GM12878 (cell line): ENCODE results near the gene PDS5A. TPM values are rescaled to one million over a fixed set of nuclear protein-coding genes. Genes with fewer than 3 reads are reported as not detected.
A peak's percentile ranks its signal among the peaks of the same experiment; 100 is the strongest.

ENCODE experiments used
- ATAC-seq: fragments of 200-7000 bp; cut with Tn5 transposase; 3 replicates; pipeline ENCODE4 v1.9.1; 2020; ENCODE audit warnings: mild to moderate bottlenecking, moderate library complexity
- BruUV-seq: library from RNA; stranded (reverse); fragments of 400-500 nt; replicated peaks from 2 replicates; lab custom pipeline; 2021; lab: Mats Ljungman, UMichigan
- CTCF ChIA-PET: fragments of 300-600 bp; sonication (Branson Sonifier 250); formaldehyde crosslinking; extraction: SDS; loops from one replicate; lab custom pipeline; 2021; ENCODE audit warnings: inconsistent platforms; lab: Yijun Ruan, JAX
- POLR2A ChIA-PET: fragments of 350-600 bp; formaldehyde crosslinking; extraction: SDS; loops from one replicate; lab custom pipeline; 2021; ENCODE audit warnings: inconsistent platforms; lab: Charles Lee
- RAD21 ChIA-PET: fragments of 300-600 bp; sonication (Branson Sonifier 250); formaldehyde crosslinking; loops from one replicate; lab custom pipeline; 2023; ENCODE audit warnings: antibody characterized with exemption; ENCODE audit not compliant: unreplicated experiment; lab: Charles Lee
- SMC1A ChIA-PET: fragments of 300-600 bp; sonication (Branson Sonifier 250); formaldehyde crosslinking; loops from one replicate; lab custom pipeline; 2023; ENCODE audit not compliant: unreplicated experiment, uncharacterized antibody; lab: Charles Lee
- DNase-seq: peaks from one replicate; pipeline ENCODE4 v3.0.0-alpha.2; 2011; ENCODE audit warnings: low read depth, low spot score
- FAIRE-seq: peaks from 3 replicates; lab custom pipeline; 2011; peaks lifted over from hg19 to GRCh38; lab: Jason Lieb, UNC
- H2AFZ ChIP-seq: 2 replicates; pipeline ENCODE4 v1.6.0; 2011; ENCODE audit warnings: low read depth, low read length, control low read depth; ENCODE audit not compliant: control insufficient read depth
- H3K27ac ChIP-seq: 2 replicates; pipeline ENCODE4 v1.5.1; 2011; ENCODE audit warnings: control low read depth; ENCODE audit not compliant: control insufficient read depth, insufficient read depth
- H3K27me3 ChIP-seq, 2 experiments: replicated peaks in 1 of 2; 2 replicates each; pipeline versions ENCODE4 v1.6.0 to v1.6.1; 2011; ENCODE audit warnings: low read length in 1 of 2; ENCODE audit not compliant: control insufficient read depth in 2 of 2, insufficient read depth in 2 of 2
- H3K36me3 ChIP-seq, 2 experiments: 2 replicates each; pipeline ENCODE4 v1.5.1; 2011; ENCODE audit warnings: low read length in 1 of 2; ENCODE audit not compliant: control insufficient read depth in 2 of 2, insufficient read depth in 2 of 2
- H3K4me1 ChIP-seq: 2 replicates; pipeline ENCODE4 v1.6.1; 2011; ENCODE audit warnings: mild to moderate bottlenecking, low read length, moderate library complexity, mixed read lengths; ENCODE audit not compliant: control insufficient read depth, insufficient read depth
- H3K4me2 ChIP-seq: 2 replicates; pipeline ENCODE4 v1.6.0; 2011; ENCODE audit warnings: control low read depth; ENCODE audit not compliant: control insufficient read depth, insufficient read depth
- H3K4me3 ChIP-seq: fragments of 200-600 bp; sonication (generic); 2 replicates; pipeline ENCODE4 v1.5.1; 2016
- H3K79me2 ChIP-seq: 2 replicates; pipeline ENCODE4 v1.6.0; 2011; ENCODE audit warnings: low read length; ENCODE audit not compliant: control insufficient read depth, insufficient read depth
- H3K9ac ChIP-seq: 2 replicates; pipeline ENCODE4 v1.8.0; 2011; ENCODE audit warnings: low read length, control low read depth, mixed read lengths; ENCODE audit not compliant: control insufficient read depth, insufficient read depth
- H3K9me3 ChIP-seq: replicated peaks from 3 replicates; pipeline ENCODE4 v1.5.1; 2011; ENCODE audit warnings: mild to moderate bottlenecking, low read length; ENCODE audit not compliant: control insufficient read depth, insufficient read depth
- H4K20me1 ChIP-seq: 2 replicates; pipeline ENCODE4 v1.6.0; 2011; ENCODE audit not compliant: control insufficient read depth, insufficient read depth
- E4F1 ChIP-seq: fragments of 450-650 bp; IDR thresholded peaks from 2 replicates; pipeline ENCODE4 v1.6.1; 2018; ENCODE audit warnings: borderline replicate concordance, mild to moderate bottlenecking; ENCODE audit not compliant: partially characterized antibody
- EGR1 ChIP-seq, 2 experiments: IDR thresholded peaks; 1 replicate in 1 of 2; 2 replicates in 1 of 2; pipeline ENCODE4 v1.6.1; 2011 to 2012; ENCODE audit warnings: low read depth in 2 of 2, low read length in 2 of 2, borderline replicate concordance in 1 of 2, mild to moderate bottlenecking in 1 of 2, moderate library complexity in 1 of 2
- HDAC2 ChIP-seq: fragments of 200-600 bp; sonication (generic); IDR thresholded peaks from 2 replicates; pipeline ENCODE4 v1.6.1; 2017
- NR2C1 ChIP-seq: fragments of 450-650 bp; IDR thresholded peaks from 2 replicates; pipeline ENCODE4 v1.6.1; 2017; ENCODE audit warnings: antibody characterized with exemption, mild to moderate bottlenecking, moderate library complexity
- NRF1 ChIP-seq: conservative IDR thresholded peaks from 2 replicates; pipeline ENCODE4 v1.6.1; 2011; ENCODE audit warnings: mild to moderate bottlenecking, low read depth, low read length, improper control_type of control experiment
- PAX8 ChIP-seq: fragments of 450-650 bp; IDR thresholded peaks from 2 replicates; pipeline ENCODE4 v1.6.1; 2017; ENCODE audit warnings: mild to moderate bottlenecking, moderate library complexity
- PML ChIP-seq: IDR thresholded peaks from 2 replicates; pipeline ENCODE4 v1.6.1; 2012; ENCODE audit warnings: low read length, inconsistent platforms
- RAD51 ChIP-seq: fragments of 450-650 bp; IDR thresholded peaks from 2 replicates; pipeline ENCODE4 v1.6.1; 2016; ENCODE audit warnings: moderate library complexity, mild to moderate bottlenecking, inconsistent platforms
- SIX5 ChIP-seq: IDR thresholded peaks from 2 replicates; pipeline ENCODE4 v1.6.1; 2011; ENCODE audit warnings: mild to moderate bottlenecking, low read depth, low read length, moderate library complexity; ENCODE audit not compliant: severe bottlenecking
- SMAD1 ChIP-seq: fragments of 450-650 bp; IDR thresholded peaks from 2 replicates; pipeline ENCODE4 v1.6.1; 2018; ENCODE audit warnings: mild to moderate bottlenecking, low read depth; ENCODE audit not compliant: partially characterized antibody
- SMARCA5 ChIP-seq: fragments of 450-650 bp; IDR thresholded peaks from 2 replicates; pipeline ENCODE4 v1.6.1; 2017; ENCODE audit warnings: mild to moderate bottlenecking
- SRF ChIP-seq, 2 experiments: IDR thresholded peaks; 2 replicates each; pipeline ENCODE4 v1.6.1; 2011; ENCODE audit warnings: low read depth in 2 of 2, low read length in 2 of 2, mild to moderate bottlenecking in 1 of 2, moderate library complexity in 1 of 2
- YBX1 ChIP-seq: fragments of 450-650 bp; IDR thresholded peaks from 2 replicates; pipeline ENCODE4 v1.6.1; 2016; ENCODE audit warnings: antibody characterized with exemption
- ZBTB11 ChIP-seq: fragments of 450-650 bp; formaldehyde crosslinking; IDR thresholded peaks from 2 replicates; pipeline ENCODE4 v1.5.0; 2022; ENCODE audit warnings: mild to moderate bottlenecking, missing genetic modification characterization
- ZNF24 ChIP-seq: fragments of 450-650 bp; IDR thresholded peaks from 2 replicates; pipeline ENCODE4 v1.6.1; 2017; ENCODE audit warnings: antibody characterized with exemption, mild to moderate bottlenecking
- ZNF274 ChIP-seq: IDR thresholded peaks from one replicate; pipeline ENCODE4 v1.8.0; 2011; ENCODE audit not compliant: insufficient read length, insufficient read depth
- whole genome bisulfite sequencing: methylation state at CpG from one replicate; pipeline ENCODE4 v1.1.6; 2016; ENCODE audit warnings: low lambda C conversion rate; ENCODE audit not compliant: insufficient replicate concordance, insufficient coverage; ENCODE audit errors: missing lambda C conversion rate; 5-methylcytosine and 5-hydroxymethylcytosine counted together
- in situ Hi-C: fragments of 300-500 bp; cut with MboI; formaldehyde crosslinking; loops from 9 replicates; pipeline ENCODE4 v1.14.3; 2018; ENCODE audit warnings: mixed read lengths
- intact Hi-C: fragments of 100-400 bp; cut with micrococcal nuclease; formaldehyde crosslinking; loops from one replicate; pipeline ENCODE4 v1.14.2; 2022; ENCODE audit not compliant: unreplicated experiment
- polyA plus RNA-seq, 11 experiments: library from polyadenylated mRNA; depleted of rRNA in 4 of 11; unstranded in 6 of 11; stranded (reverse) in 5 of 11; fragments of >200 nt; fragmentation: Nextera tagmentation in 4 of 11; fragmentation: Illumina TruSeq in 1 of 11; extraction: Ambion mirVana in 4 of 11; extraction: Trizol in 1 of 11; gene quantifications; 1 replicate in 1 of 11; 2 replicates in 10 of 11; pipeline versions ENCODE4 v1.2.1 to v1.2.3, GENCODE V29; 2011 to 2016; ENCODE audit warnings: inconsistent platforms in 2 of 11, missing spikeins in 2 of 11, low read depth in 1 of 11
- total RNA-seq, 4 experiments: library from RNA; depleted of rRNA in 3 of 4; stranded (reverse); fragments of >200 nt in 3 of 4; fragmentation: Illumina TruSeq in 1 of 4; extraction: Trizol in 1 of 4; gene quantifications; 2 replicates each; pipeline versions ENCODE4 v1.2.1 to v1.2.3, GENCODE V29; 2013 to 2021

PDS5A gene
- total and polyA plus RNA-seq, 10 of the 15 experiments (the other 5 are each of a cell fraction or from before 2014, with no cell fraction given), result 13.7 to 69.7 (median 52.3) TPM

GRCh38 chr4:39932776-39933402 is 44.8 kb downstream of the PDS5A start (continued):
- TF ChIP-seq ZBTB11 (CRISPR knock-in tag), result no peak
- TF ChIP-seq NRF1, result no peak

- peak overlapping the region; percentile 46; the same call in 1 of the 2 replicates for H3K4me2 ChIP-seq
- POLR2A ChIA-PET, result interaction anchor here (0.7 to 1.7 kb wide), 4 partner anchors 9 to 322 kb away, joined by 3 to 6 read pairs (median 4); no protein-coding TSS in a partner anchor
- SMC1A ChIA-PET, result interaction anchor here (0.7 to 2.5 kb wide), 8 partner anchors 8 to 846 kb away, joined by 3 to 9 read pairs (median 3); no protein-coding TSS in a partner anchor
- peak overlapping the region; percentile 5; the same call in 1 of the 2 replicates for H2AFZ ChIP-seq
- intact Hi-C loops, result loop anchor here (2.0 kb wide), 1 partner anchor 45 kb away; the partner anchor contains the start of gene PDS5A
- in situ Hi-C loops, result no loop called here
- H3K4me3 ChIP-seq, result no peak overlapping the region
- peaks cover 3 to 11% of the 10 kb centered on the region in 2 experiments for H3K36me3 ChIP-seq
- no peak for FAIRE-seq
- peaks cover 64% of the 10 kb centered on the region for H3K79me2 ChIP-seq
- no peaks in the 10 kb centered on the region; the same call in 1 of the 3 replicates for H3K9me3 ChIP-seq
- CTCF ChIA-PET, result interaction anchor here (0.9 to 1.2 kb wide), 3 partner anchors 10 to 44 kb away, joined by 3 to 9 read pairs (median 3); no protein-coding TSS in a partner anchor
- RAD21 ChIA-PET, result interaction anchor here (0.7 to 1.4 kb wide), 7 partner anchors 8 to 187 kb away, joined by 3 to 5 read pairs (median 3); no protein-coding TSS in a partner anchor
- H3K9ac ChIP-seq, result no peak overlapping the region
- DNase-seq, result no peak
- BruUV-seq, result no TSS peak
- peak; percentile 66 for ATAC-seq
- no peaks in the 10 kb centered on the region for H4K20me1 ChIP-seq
- WGBS, result 9% methylated on average over 5 of the region's 5 CpGs
- peak overlapping the region; percentile 59 for H3K27ac ChIP-seq
- no peaks in the 10 kb centered on the region for H3K27me3 ChIP-seq
- peaks cover 22% of the 10 kb centered on the region for H3K4me1 ChIP-seq
- 0 out of 2 replicates have a peak, but pooled peaks have one; percentile 32 for TF ChIP-seq ZNF24
- TF ChIP-seq SIX5, result no peak
- TF ChIP-seq HDAC2, result no peak
- TF ChIP-seq ZNF274, result no peak
- TF ChIP-seq PML, result no peak
- TF ChIP-seq NR2C1, result no peak
- no peak for TF ChIP-seq SMAD1
- 0 out of 4 replicates have a peak, but pooled peaks of 1 of the 2 experiments have one; percentile 21 for TF ChIP-seq SRF (IDR thresholded peaks at IDR 0.05; ENCODE audit: low read depth in 2 of 2, low read length in 2 of 2)
- peak; percentile 72 for TF ChIP-seq RAD51
- 0 out of 2 replicates have a peak, but pooled peaks have one; percentile 13 for TF ChIP-seq SMARCA5
- TF ChIP-seq E4F1, result peak; percentile 46
- TF ChIP-seq EGR1 (IDR thresholded peaks at IDR 0.05; ENCODE audit: borderline replicate concordance in 1 of 2, low read depth in 2 of 2, low read length in 2 of 2), result no peak
- no peak for TF ChIP-seq YBX1
- no peak for TF ChIP-seq PAX8
Observed at GRCh38 chr4:39931441-39931901, 46.2 kb downstream of the PDS5A start.
